Natural killer cell treated with Interleukin-12 subunit alpha and Interleukin-12 subunit beta and Interleukin-15 and Interleukin-18, amount 100 ng/mL, for 72 hours (primary cell): ENCODE measurements around the gene LST1. TPM values are rescaled to one million over a fixed set of nuclear protein-coding genes. Genes with fewer than 3 reads are reported as not detected.

Source experiments
- ATAC-seq, 2 donors: fragments of 150-1000 bp; cut with Tn5 transposase in 1 of 2; sonication (Bioruptor Pico), chemical (Tn5 transposase) in 1 of 2; 2 replicates each; pipeline ENCODE4 v1.10.0; 2021
- DNase-seq: peaks from one replicate; pipeline ENCODE4 v3.0.0; 2022; ENCODE audit warnings: low spot score
- H3K27ac Mint-ChIP-seq, 2 donors: 1 replicate in 1 of 2; 2 replicates in 1 of 2; pipeline ENCODE4 v1.8.0; 2022; ENCODE audit warnings: mixed read lengths in 2 of 2, mild to moderate bottlenecking in 1 of 2, moderate library complexity in 1 of 2
- H3K27me3 Mint-ChIP-seq, 2 donors: 1 replicate in 1 of 2; 2 replicates in 1 of 2; pipeline ENCODE4 v1.8.0; 2022; ENCODE audit warnings: mixed read lengths in 2 of 2
- H3K36me3 Mint-ChIP-seq: one replicate; pipeline ENCODE4 v1.8.0; 2022; ENCODE audit warnings: mixed read lengths
- H3K4me1 Mint-ChIP-seq, 2 donors: 1 replicate in 1 of 2; 2 replicates in 1 of 2; pipeline ENCODE4 v1.8.0; 2022; ENCODE audit warnings: low read depth in 2 of 2, mixed read lengths in 2 of 2, mild to moderate bottlenecking in 1 of 2
- H3K4me3 Mint-ChIP-seq: one replicate; pipeline ENCODE4 v1.8.0; 2022; ENCODE audit warnings: mixed read lengths
- H3K9me3 Mint-ChIP-seq: 2 replicates; pipeline ENCODE4 v1.8.0; 2022; ENCODE audit warnings: mixed read lengths
- total RNA-seq, 2 donors: library from RNA; stranded (reverse); gene quantifications; one replicate each; pipeline ENCODE4 v1.2.3, GENCODE V29; 2022

The LST1 gene
- total RNA-seq, 2 donors from 2014 or later, result 15.5 to 34.6 TPM

DNA sequence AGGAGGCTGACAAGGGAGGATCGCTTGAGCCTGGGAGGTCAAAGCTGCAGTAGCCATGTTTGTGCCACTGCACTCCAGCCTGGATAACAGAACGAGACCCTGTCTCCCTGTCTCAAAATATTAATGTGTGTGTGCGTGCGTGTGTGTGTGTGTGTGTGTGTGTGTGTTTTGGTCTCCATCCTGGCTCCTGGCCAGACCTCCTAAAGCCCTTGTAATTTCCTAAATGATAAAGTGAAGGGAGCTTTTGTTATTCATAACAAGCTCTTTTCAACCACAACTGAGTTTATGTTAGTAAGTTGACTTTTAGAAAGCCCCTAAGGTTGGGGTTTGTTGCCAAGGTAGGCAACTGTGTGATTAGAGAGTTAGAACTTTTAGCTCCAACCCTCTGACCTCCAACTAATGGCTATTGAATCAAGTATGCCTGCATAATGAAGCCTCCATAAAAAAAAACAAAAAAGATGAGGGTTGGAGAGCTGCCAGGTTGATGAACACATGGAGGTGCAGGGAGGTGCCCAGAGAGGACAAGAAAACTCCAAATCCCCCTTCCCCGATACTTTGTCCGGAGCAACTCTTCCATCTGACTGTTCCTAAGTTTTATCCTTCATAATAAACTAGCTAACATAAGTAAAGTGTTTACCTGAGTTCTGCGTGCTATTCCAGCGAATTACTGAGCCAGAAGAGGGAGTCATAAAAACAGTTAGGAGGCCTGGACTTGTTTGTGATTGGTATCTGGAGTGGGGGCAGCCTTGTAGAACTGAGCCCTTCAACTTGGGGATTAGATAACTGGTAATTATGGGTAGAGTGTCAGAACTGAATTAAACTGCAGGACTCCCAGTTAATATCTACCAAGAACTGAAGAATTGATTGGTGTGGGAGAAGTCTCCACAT is 23.7 kb downstream of the LST1 start:
- DNase-seq (no peak), ATAC-seq (no peak)
- H3K4me1 Mint-ChIP-seq, result peaks cover 0 to 2% of the 10 kb centered on the region in 2 donors
- no peaks in the 10 kb centered on the region for H3K36me3 Mint-ChIP-seq
- peaks cover 0 to under 1% of the 10 kb centered on the region in 2 donors for H3K27me3 Mint-ChIP-seq
- no peak overlapping the region for H3K4me3 Mint-ChIP-seq
- no peak overlapping the region for H3K27ac Mint-ChIP-seq
- H3K9me3 Mint-ChIP-seq, result no peaks in the 10 kb centered on the region

- H3K9me3 Mint-ChIP-seq, result no peaks in the 10 kb centered on the region
- ATAC-seq (no peak), DNase-seq (no peak)
- peaks cover 3 to 8% of the 10 kb centered on the region in 2 donors for H3K4me1 Mint-ChIP-seq
- no peak overlapping the region for H3K27ac Mint-ChIP-seq
- H3K36me3 Mint-ChIP-seq, result no peaks in the 10 kb centered on the region
- H3K27me3 Mint-ChIP-seq, result peaks cover 0 to 3% of the 10 kb centered on the region in 2 donors
- no peak overlapping the region for H3K4me3 Mint-ChIP-seq
Observed at GRCh38 chr6:31610968-31611367, 24.9 kb downstream of the LST1 start.

- H3K27ac Mint-ChIP-seq, result no peak overlapping the region
- H3K36me3 Mint-ChIP-seq, result no peaks in the 10 kb centered on the region
- H3K4me3 Mint-ChIP-seq, result no peak overlapping the region
- DNase-seq (no peak), ATAC-seq (no peak)
- H3K4me1 Mint-ChIP-seq, result peaks cover 10 to 12% of the 10 kb centered on the region in 2 donors
- H3K9me3 Mint-ChIP-seq, result no peaks in the 10 kb centered on the region
- H3K27me3 Mint-ChIP-seq, result peaks cover 0 to 3% of the 10 kb centered on the region in 2 donors
Observed at GRCh38 chr6:31614075-31614619, 28.1 kb downstream of the LST1 start.

- ATAC-seq (no peak), DNase-seq (no peak)
- no peaks in the 10 kb centered on the region for H3K36me3 Mint-ChIP-seq
- H3K27ac Mint-ChIP-seq, result peak within 1 kb of the TSS in 1 of 2 donors; percentile 68
- peak within 1 kb of the TSS; percentile 30 for H3K4me3 Mint-ChIP-seq
- H3K9me3 Mint-ChIP-seq, result no peaks in the 10 kb centered on the region
- H3K4me1 Mint-ChIP-seq, result peaks cover 10 to 12% of the 10 kb centered on the region in 2 donors
- peaks cover 0 to 3% of the 10 kb centered on the region in 2 donors for H3K27me3 Mint-ChIP-seq
Observed at GRCh38 chr6:31614684-31615578, 28.9 kb downstream of the LST1 start, which contains the start of gene AIF1. TSS of gene AIF1 (plus strand) at chr6:31615234. CDS start at chr6:31615330, 96 bp downstream.

DNA sequence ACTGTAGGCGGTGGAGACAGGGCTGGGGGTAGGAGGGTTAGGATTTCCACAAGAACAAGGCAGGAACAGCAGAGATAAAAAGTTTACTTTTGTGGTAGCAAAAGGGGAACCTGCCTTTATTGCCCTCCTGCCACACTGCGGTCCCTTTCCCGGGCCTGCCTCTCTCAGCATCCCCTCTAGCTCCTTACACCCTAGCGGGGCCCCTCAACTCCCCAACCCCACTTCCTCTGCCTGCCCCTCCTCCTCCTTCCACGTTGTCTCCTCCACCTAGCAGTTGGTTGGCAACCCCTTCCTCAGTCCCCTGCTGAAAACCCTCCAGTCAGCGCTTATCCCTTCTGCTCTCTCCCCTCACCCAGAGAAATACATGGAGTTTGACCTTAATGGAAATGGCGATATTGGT is 29.7 kb downstream of the LST1 start:
- peaks cover 10 to 12% of the 10 kb centered on the region in 2 donors for H3K4me1 Mint-ChIP-seq
- peaks cover 0 to 3% of the 10 kb centered on the region in 2 donors for H3K27me3 Mint-ChIP-seq
- H3K9me3 Mint-ChIP-seq, result no peaks in the 10 kb centered on the region
- peak overlapping the region; percentile 30 for H3K4me3 Mint-ChIP-seq
- peak overlapping the region in 1 of 2 donors; percentile 68 for H3K27ac Mint-ChIP-seq
- DNase-seq (no peak), ATAC-seq (no peak)
- no peaks in the 10 kb centered on the region for H3K36me3 Mint-ChIP-seq

DNA sequence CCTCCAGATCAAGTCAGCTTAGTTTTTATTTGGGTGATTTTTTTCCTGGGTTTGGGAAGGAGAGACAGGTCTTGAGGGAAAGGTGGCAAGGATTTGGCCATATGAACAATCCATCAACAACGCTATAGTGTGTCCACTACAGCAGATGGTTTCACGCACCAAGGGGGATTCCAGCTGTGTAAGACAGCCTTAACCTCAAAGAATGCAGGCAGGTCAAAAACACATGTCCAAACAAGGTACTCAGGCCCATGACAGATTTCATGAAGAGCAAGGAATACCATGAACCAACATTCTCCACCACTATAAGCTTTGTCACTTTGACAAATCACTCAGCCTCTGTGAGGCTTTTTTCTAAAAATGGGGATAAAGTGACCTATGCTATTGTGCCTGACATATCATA is 30.9 kb downstream of the LST1 start:
- peak overlapping the region; percentile 30 for H3K4me3 Mint-ChIP-seq

GRCh38 chr6:31619805-31620585 is 33.9 kb downstream of the LST1 start:
- Mint-ChIP-seq H3K36me3 (peaks cover 15% of the 10 kb centered on the region), H3K27me3 (peaks cover 0 to under 1% of the 10 kb centered on the region in 2 donors), H3K4me1 (peaks cover 26 to 30% of the 10 kb centered on the region in 2 donors), H3K27ac (peak overlapping the region; percentile 91 to 94), H3K9me3 (no peaks in the 10 kb centered on the region), H3K4me3 (peak overlapping the region; percentile 90)
- peak; percentile 93 to 94 for ATAC-seq
- DNase-seq, result peak; percentile 99

More for the DNA sequence above, 30.9 kb downstream of the LST1 start:
- Mint-ChIP-seq H3K36me3 (peaks cover 8% of the 10 kb centered on the region), H3K4me1 (peaks cover 19 to 21% of the 10 kb centered on the region in 2 donors), H3K9me3 (no peaks in the 10 kb centered on the region), H3K27me3 (peaks cover 0 to 3% of the 10 kb centered on the region in 2 donors), H3K27ac (no peak overlapping the region)
- ATAC-seq (no peak), DNase-seq (no peak)

DNA sequence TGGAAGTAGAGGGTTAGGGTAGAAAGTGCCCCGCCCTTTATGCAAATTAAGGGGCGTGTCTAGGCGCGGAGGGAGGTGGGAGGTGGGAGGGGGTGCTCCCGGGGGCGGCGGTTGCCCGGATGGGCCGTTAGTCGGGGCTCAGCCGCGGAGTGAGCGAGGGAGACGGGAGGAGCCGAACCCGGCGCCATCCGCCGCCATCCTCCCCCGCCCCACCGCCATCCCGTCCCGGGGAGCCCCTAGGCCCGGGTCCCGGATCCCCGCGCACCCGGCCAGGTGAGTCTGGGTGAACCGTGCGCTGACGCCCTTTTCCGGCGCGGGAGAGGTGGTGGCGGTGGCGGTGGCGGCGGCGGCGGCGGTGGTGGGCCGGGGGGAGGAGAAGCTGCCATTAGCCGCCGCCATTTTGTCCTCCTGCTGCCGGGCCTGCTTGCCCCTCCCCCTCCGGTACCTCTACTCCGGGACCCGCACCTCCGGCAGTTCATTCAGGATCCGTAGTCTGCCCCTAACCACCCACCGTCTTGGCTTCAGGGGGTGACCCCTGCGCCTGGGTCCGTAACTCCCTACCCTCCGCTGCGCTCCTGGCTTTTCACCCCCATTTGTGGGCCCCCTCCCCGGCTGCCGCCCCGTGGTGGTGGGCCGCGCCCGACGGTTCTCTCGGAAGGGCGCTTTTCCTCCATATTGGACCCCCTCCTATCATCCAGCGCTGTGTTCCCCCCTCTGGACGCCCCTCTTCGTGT is 34.7 kb downstream of the LST1 start, which contains the start of gene PRRC2A:
Gene PRRC2A, plus strand, starts transcription at position 130 of the 734 bp plus-strand sequence. CDS start 2,075 bp downstream, outside the sequence.
- H3K4me1 Mint-ChIP-seq, result peaks cover 24 to 29% of the 10 kb centered on the region in 2 donors
- DNase-seq, result no peak
- H3K36me3 Mint-ChIP-seq, result peaks cover 16% of the 10 kb centered on the region
- peak within 1 kb of the TSS; percentile 91 to 94 for H3K27ac Mint-ChIP-seq
- H3K4me3 Mint-ChIP-seq, result peak within 1 kb of the TSS; percentile 92
- H3K27me3 Mint-ChIP-seq, result no peaks in the 10 kb centered on the region
- H3K9me3 Mint-ChIP-seq, result no peaks in the 10 kb centered on the region
- peak; percentile 48 to 54 for ATAC-seq

DNA sequence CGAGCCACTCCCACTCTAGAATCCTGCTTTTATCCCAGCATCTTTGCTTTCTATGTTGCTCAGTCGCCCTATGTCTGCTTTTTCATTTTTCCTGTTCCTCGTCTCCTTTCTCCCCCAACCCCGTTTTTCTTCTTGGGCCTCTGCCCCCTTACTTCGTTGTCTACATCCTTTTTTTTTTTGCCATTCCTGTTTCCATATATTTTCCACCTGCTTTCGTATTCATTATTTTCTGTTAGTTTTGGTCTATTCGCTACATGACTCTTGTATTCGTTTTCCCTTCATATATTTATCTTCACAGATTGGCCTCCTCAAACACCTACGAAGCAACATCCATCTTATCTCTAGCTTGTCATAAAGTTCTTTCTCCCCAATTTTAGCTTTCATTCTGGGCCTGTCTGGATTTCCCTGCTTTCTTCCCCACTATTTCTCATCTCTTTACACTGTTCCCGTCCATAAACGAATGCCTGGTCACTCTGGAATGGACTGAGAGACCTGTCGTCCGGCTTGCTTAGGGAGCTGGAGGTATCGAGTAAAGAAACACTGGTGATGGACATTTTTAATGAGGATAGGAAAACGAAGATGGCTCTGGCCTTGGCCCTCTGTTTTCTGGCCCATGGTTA is 35.4 kb downstream of the LST1 start:
- Mint-ChIP-seq H3K9me3 (no peaks in the 10 kb centered on the region), H3K36me3 (peaks cover 23% of the 10 kb centered on the region), H3K4me1 (peaks cover 22 to 30% of the 10 kb centered on the region in 2 donors), H3K27ac (peak overlapping the region; percentile 91 to 94), H3K27me3 (no peaks in the 10 kb centered on the region), H3K4me3 (peak overlapping the region; percentile 92)
- DNase-seq (no peak), ATAC-seq (no peak)

GRCh38 chr6:31621991-31622390 is 35.9 kb downstream of the LST1 start:
- DNase-seq (no peak), ATAC-seq (no peak)
- Mint-ChIP-seq H3K9me3 (no peaks in the 10 kb centered on the region), H3K4me3 (peak overlapping the region; percentile 92), H3K4me1 (peaks cover 24 to 29% of the 10 kb centered on the region in 2 donors), H3K36me3 (peaks cover 28% of the 10 kb centered on the region), H3K27ac (peak overlapping the region; percentile 91 to 94), H3K27me3 (no peaks in the 10 kb centered on the region)

GRCh38 chr6:31622684-31623091 is 36.6 kb downstream of the LST1 start:
- H3K4me3 Mint-ChIP-seq, result peak overlapping the region; percentile 92
- H3K36me3 Mint-ChIP-seq, result peaks cover 35% of the 10 kb centered on the region
- no peak for DNase-seq

GRCh38 chr6:31624070-31624469 is 38.0 kb downstream of the LST1 start:
- Mint-ChIP-seq H3K4me1 (peaks cover 31 to 42% of the 10 kb centered on the region in 2 donors), H3K9me3 (no peaks in the 10 kb centered on the region), H3K4me3 (no peak overlapping the region), H3K27me3 (no peaks in the 10 kb centered on the region), H3K27ac (no peak overlapping the region), H3K36me3 (peaks cover 41% of the 10 kb centered on the region)
- no peak for ATAC-seq
- DNase-seq, result no peak

More at GRCh38 chr6:31622684-31623091, 36.6 kb downstream of the LST1 start:
- H3K9me3 Mint-ChIP-seq, result no peaks in the 10 kb centered on the region
- no peak for ATAC-seq
- H3K4me1 Mint-ChIP-seq, result peaks cover 27 to 36% of the 10 kb centered on the region in 2 donors
- peak overlapping the region; percentile 91 to 94 for H3K27ac Mint-ChIP-seq
- no peaks in the 10 kb centered on the region for H3K27me3 Mint-ChIP-seq
